B cell (primary cell): ENCODE measurements around the gene FURIN. TPM values are rescaled to one million over a fixed set of nuclear protein-coding genes. Genes with fewer than 3 reads are reported as not detected.
A peak's percentile ranks its signal among the peaks of the same experiment; 100 is the strongest.

ENCODE experiments used
- ATAC-seq: fragments of 200-7000 bp; cut with Tn5 transposase; one replicate; pipeline ENCODE4 v1.10.0; 2021; ENCODE audit warnings: low read depth, mild to moderate bottlenecking, moderate number of reproducible peaks, moderate library complexity
- CTCF ChIA-PET: fragments of 350-600 bp; sonication (Branson Sonifier 250); formaldehyde crosslinking; loops from one replicate; lab custom pipeline; 2021; ENCODE audit warnings: antibody characterized with exemption, inconsistent platforms; lab: Charles Lee
- POLR2A ChIA-PET: fragments of 350-600 bp; sonication (Branson Sonifier 250); formaldehyde crosslinking; loops from one replicate; lab custom pipeline; 2021; ENCODE audit warnings: antibody characterized with exemption; lab: Charles Lee
- DNase-seq: peaks from one replicate; pipeline ENCODE4 v3.0.0; 2013
- H2AFZ ChIP-seq: 2 replicates; pipeline ENCODE4 v1.6.1; 2012; ENCODE audit warnings: mild to moderate bottlenecking, low read depth, low read length; ENCODE audit not compliant: insufficient read depth, poor library complexity, severe bottlenecking
- H3K27ac ChIP-seq, 2 donors: 1 replicate in 1 of 2; 2 replicates in 1 of 2; pipeline ENCODE4 v1.5.1; 2012 to 2013; ENCODE audit warnings: low read length in 2 of 2, mild to moderate bottlenecking in 2 of 2, moderate library complexity in 1 of 2
- H3K27me3 ChIP-seq, 4 experiments: fragments of 200-600 bp in 1 of 4; sonication (generic) in 1 of 4; replicated peaks in 1 of 4; 1 replicate in 2 of 4; 2 replicates in 2 of 4; pipeline versions ENCODE4 v1.6.1 to v1.7.0; 2013 to 2016; ENCODE audit warnings: low read length in 3 of 4, mild to moderate bottlenecking in 2 of 4, mixed read lengths in 1 of 4, moderate library complexity in 1 of 4; ENCODE audit not compliant: insufficient read depth in 4 of 4, control insufficient read depth in 3 of 4; ENCODE audit errors: control extremely low read depth in 1 of 4
- H3K36me3 ChIP-seq, 2 experiments: replicated peaks in 1 of 2; 1 replicate in 1 of 2; 2 replicates in 1 of 2; pipeline versions ENCODE4 v1.6.1 to v1.7.1; 2013; ENCODE audit warnings: low read length in 1 of 2; ENCODE audit not compliant: insufficient read depth in 2 of 2, control insufficient read depth in 1 of 2; ENCODE audit errors: control extremely low read depth in 1 of 2, extremely low read depth in 1 of 2
- H3K4me1 ChIP-seq, 2 donors: fragments of 200-600 bp in 1 of 2; sonication (generic) in 1 of 2; 1 replicate in 1 of 2; 2 replicates in 1 of 2; pipeline versions ENCODE4 v1.5.1 to v1.6.1; 2013 to 2017; ENCODE audit warnings: low read length in 2 of 2; ENCODE audit not compliant: control insufficient read depth in 2 of 2, insufficient read depth in 2 of 2
- H3K4me2 ChIP-seq: replicated peaks from 2 replicates; pipeline ENCODE3; 2012; ENCODE audit warnings: mild to moderate bottlenecking, low read depth, low read length; ENCODE audit not compliant: poor library complexity, severe bottlenecking
- H3K4me3 ChIP-seq, 5 experiments: fragments of 200-600 bp in 1 of 5; sonication (generic) in 1 of 5; 1 replicate in 3 of 5; 2 replicates in 2 of 5; pipeline versions ENCODE4 v1.5.1 to v1.7.0; 2011 to 2016; ENCODE audit warnings: low read length in 4 of 5, mild to moderate bottlenecking in 4 of 5, low read depth in 2 of 5, control low read depth in 1 of 5, moderate library complexity in 1 of 5; ENCODE audit not compliant: insufficient read depth in 1 of 5; ENCODE audit errors: control extremely low read depth in 1 of 5, extremely low read depth in 1 of 5
- H3K79me2 ChIP-seq: fragments of 200-600 bp; sonication (generic); one replicate; pipeline ENCODE4 v1.6.0; 2016; ENCODE audit warnings: low read length; ENCODE audit not compliant: control insufficient read depth, insufficient read depth
- H3K9ac ChIP-seq: fragments of 200-600 bp; sonication (generic); 2 replicates; pipeline ENCODE4 v1.6.1; 2017; ENCODE audit warnings: mild to moderate bottlenecking, low read length, moderate library complexity
- H3K9me3 ChIP-seq, 3 donors: one replicate each; pipeline versions ENCODE4 v1.6.1 to v1.7.1; 2013; ENCODE audit warnings: low read length in 2 of 3; ENCODE audit not compliant: control insufficient read depth in 2 of 3, insufficient read depth in 1 of 3; ENCODE audit errors: control extremely low read depth in 1 of 3
- H4K20me1 ChIP-seq: 2 replicates; pipeline ENCODE4 v1.6.0; 2012; ENCODE audit warnings: mild to moderate bottlenecking, low read length; ENCODE audit not compliant: insufficient read depth, control insufficient read depth, poor library complexity, severe bottlenecking
- H3K27ac Mint-ChIP-seq: one replicate; pipeline ENCODE4 v1.8.0; 2021; ENCODE audit warnings: mixed read lengths
- H3K27me3 Mint-ChIP-seq: one replicate; pipeline ENCODE4 v1.8.0; 2021; ENCODE audit warnings: mixed read lengths
- H3K4me1 Mint-ChIP-seq: one replicate; pipeline ENCODE4 v1.8.0; 2021; ENCODE audit warnings: mixed read lengths
- H3K4me3 Mint-ChIP-seq: one replicate; pipeline ENCODE4 v1.8.0; 2021; ENCODE audit warnings: mixed read lengths
- H3K9me3 Mint-ChIP-seq: one replicate; pipeline ENCODE4 v1.8.0; 2022; ENCODE audit warnings: mixed read lengths; ENCODE audit not compliant: insufficient read depth
- EZH2 ChIP-seq: IDR thresholded peaks from 2 replicates; pipeline ENCODE4 v1.6.1; 2012; ENCODE audit warnings: borderline replicate concordance, low read depth, mild to moderate bottlenecking, moderate library complexity, low read length; ENCODE audit not compliant: insufficient read depth, poor library complexity, severe bottlenecking
- WGBS: methylation state at CpG from one replicate; pipeline ENCODE4 v1.1.5; 2013; ENCODE audit warnings: missing lambda C conversion rate; ENCODE audit not compliant: insufficient coverage; 5-methylcytosine and 5-hydroxymethylcytosine counted together
- intact Hi-C: fragments of 100-400 bp; cut with micrococcal nuclease; formaldehyde crosslinking; loops from one replicate; pipeline ENCODE4 v1.10.0; 2022
- polyA plus RNA-seq: library from polyadenylated mRNA; depleted of rRNA; stranded (reverse); fragments of >200 nt; gene quantifications from 2 replicates; pipeline ENCODE4 v1.2.3, GENCODE V29; 2012
- total RNA-seq, 2 donors: library from RNA; stranded (reverse); fragments of 120-200 nt in 1 of 2; gene quantifications; 1 replicate in 1 of 2; 2 replicates in 1 of 2; pipeline versions ENCODE4 v1.2.3 to v1.2.4, GENCODE V29; 2013 to 2022
- TF ChIP-seq, protein P1 (sequence below): fragments of 200-600 bp; IDR thresholded peaks from one replicate; pipeline ENCODE4 v1.8.0; 2022; ENCODE audit warnings: antibody characterized with exemption, mild to moderate bottlenecking

Gene FURIN
- total and polyA plus RNA-seq, 2 donors (not counting 1 experiment from before 2014, with no cell fraction given): 31.6 to 66.7 TPM

DNA sequence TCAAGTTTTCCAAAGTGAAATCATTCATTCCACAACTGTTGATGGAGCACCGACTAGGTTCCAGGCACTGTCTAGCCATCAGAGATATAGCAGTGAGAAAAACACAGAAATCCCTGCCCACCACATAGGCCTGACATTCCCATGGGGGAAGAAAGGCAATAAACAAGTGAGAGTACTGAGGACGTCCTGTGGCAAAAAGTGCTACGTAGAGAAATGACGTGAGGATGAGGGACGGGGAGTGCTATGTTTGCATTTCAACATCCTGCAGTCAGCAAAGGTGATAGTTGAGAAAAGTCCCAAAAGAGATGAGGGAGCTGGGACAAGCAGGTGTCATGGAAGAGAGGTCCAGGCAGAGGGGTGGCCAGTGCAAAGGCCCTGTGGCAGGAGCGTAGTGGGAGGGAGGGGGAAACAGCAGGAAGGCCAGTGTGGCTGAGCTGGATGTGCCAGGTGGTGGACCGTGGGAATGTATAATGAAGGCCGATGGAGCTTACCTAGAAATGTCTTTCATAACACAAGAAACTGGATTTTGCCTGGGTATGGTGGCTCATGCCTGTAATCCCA, 10.4 kb upstream of the FURIN start:
- no peak for ATAC-seq
- H3K4me3 Mint-ChIP-seq: peak overlapping the region; percentile 19
- no peak for DNase-seq

More for the DNA sequence above, 10.4 kb upstream of the FURIN start:
- peak overlapping the region; percentile 11 for H3K27ac Mint-ChIP-seq
- H3K9me3 Mint-ChIP-seq: no peaks in the 10 kb centered on the region
- H3K79me2 ChIP-seq: no peaks in the 10 kb centered on the region
- peak overlapping the region; percentile 55 for H3K4me2 ChIP-seq
- no peak for TF ChIP-seq EZH2
- TF ChIP-seq, protein P1, sequence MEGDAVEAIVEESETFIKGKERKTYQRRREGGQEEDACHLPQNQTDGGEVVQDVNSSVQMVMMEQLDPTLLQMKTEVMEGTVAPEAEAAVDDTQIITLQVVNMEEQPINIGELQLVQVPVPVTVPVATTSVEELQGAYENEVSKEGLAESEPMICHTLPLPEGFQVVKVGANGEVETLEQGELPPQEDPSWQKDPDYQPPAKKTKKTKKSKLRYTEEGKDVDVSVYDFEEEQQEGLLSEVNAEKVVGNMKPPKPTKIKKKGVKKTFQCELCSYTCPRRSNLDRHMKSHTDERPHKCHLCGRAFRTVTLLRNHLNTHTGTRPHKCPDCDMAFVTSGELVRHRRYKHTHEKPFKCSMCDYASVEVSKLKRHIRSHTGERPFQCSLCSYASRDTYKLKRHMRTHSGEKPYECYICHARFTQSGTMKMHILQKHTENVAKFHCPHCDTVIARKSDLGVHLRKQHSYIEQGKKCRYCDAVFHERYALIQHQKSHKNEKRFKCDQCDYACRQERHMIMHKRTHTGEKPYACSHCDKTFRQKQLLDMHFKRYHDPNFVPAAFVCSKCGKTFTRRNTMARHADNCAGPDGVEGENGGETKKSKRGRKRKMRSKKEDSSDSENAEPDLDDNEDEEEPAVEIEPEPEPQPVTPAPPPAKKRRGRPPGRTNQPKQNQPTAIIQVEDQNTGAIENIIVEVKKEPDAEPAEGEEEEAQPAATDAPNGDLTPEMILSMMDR: no peak
- H3K36me3 ChIP-seq: no peaks in the 10 kb centered on the region
- peaks cover 51% of the 10 kb centered on the region for H3K4me1 Mint-ChIP-seq
- H3K4me1 ChIP-seq: peaks cover 52 to 54% of the 10 kb centered on the region in 2 donors
- ChIA-PET POLR2A (no interaction called here), CTCF (interaction anchor here (0.9 to 1.2 kb wide), 3 partner anchors 28 to 210 kb away, joined by 3 to 4 read pairs (median 3); no protein-coding TSS in a partner anchor)
- no peak overlapping the region for H2AFZ ChIP-seq
- no peaks in the 10 kb centered on the region for H3K27me3 Mint-ChIP-seq
- no peaks in the 10 kb centered on the region for H3K9me3 ChIP-seq
- no peak overlapping the region for H3K9ac ChIP-seq
- H3K4me3 ChIP-seq: no peak overlapping the region
- H4K20me1 ChIP-seq: no peaks in the 10 kb centered on the region
- intact Hi-C loops: no loop called here
- 93% methylated on average over 5 of the region's 8 CpGs for WGBS
- H3K27ac ChIP-seq: peak overlapping the region in 1 of 2 donors; percentile 61
- no peaks in the 10 kb centered on the region for H3K27me3 ChIP-seq
